Hematopoietic multipotent progenitor cell treated with erythropoietin and hydrocortisone succinate and interleukin-3 and kit ligand, for 4 days (in vitro differentiated cells): ENCODE data around the gene YPEL4.

Experiments
- DNase-seq: peaks from one replicate; pipeline ENCODE4 v3.0.0-alpha.2; 2015

The YPEL4 gene

GRCh38 chr11:57648801-57649735, 644 bp downstream of the YPEL4 start:
- DNase-seq, result peak; percentile 50

GRCh38 chr11:57647960-57648800, 1.5 kb downstream of the YPEL4 start:
- DNase-seq, result peak; percentile 98

- no peak for DNase-seq
Measured at GRCh38 chr11:57647372-57647771, 2.3 kb downstream of the YPEL4 start.

- DNase-seq, result peak; percentile 57
Measured at GRCh38 chr11:57646799-57647303, 2.9 kb downstream of the YPEL4 start.

- no peak for DNase-seq
Measured at GRCh38 chr11:57646194-57646798, 3.4 kb downstream of the YPEL4 start.

- DNase-seq, result peak; percentile 52
Measured at GRCh38 chr11:57645689-57646085, 4.0 kb downstream of the YPEL4 start.

GRCh38 chr11:57644748-57645688, 4.7 kb downstream of the YPEL4 start:
- peak; percentile 92 for DNase-seq

- peak; percentile 47 for DNase-seq
Measured at GRCh38 chr11:57643802-57644201, 5.9 kb downstream of the YPEL4 start.

- peak; percentile 89 for DNase-seq
Measured at GRCh38 chr11:57641011-57641807, 8.5 kb downstream of the YPEL4 start.

- DNase-seq, result no peak
Measured at GRCh38 chr11:57640068-57640800, 9.5 kb downstream of the YPEL4 start.

GRCh38 chr11:57639321-57640067, 10.2 kb downstream of the YPEL4 start:
- DNase-seq, result peak; percentile 79

- DNase-seq, result no peak
Measured at GRCh38 chr11:57638811-57639320, 10.8 kb downstream of the YPEL4 start.

- peak; percentile 86 for DNase-seq
Measured at GRCh38 chr11:57638005-57638781, 11.5 kb downstream of the YPEL4 start.

- no peak for DNase-seq
Measured at GRCh38 chr11:57637626-57638004, 12.1 kb downstream of the YPEL4 start.

GRCh38 chr11:57635246-57635645, 14.5 kb downstream of the YPEL4 start:
- DNase-seq, result no peak

GRCh38 chr11:57634311-57634710, 15.4 kb downstream of the YPEL4 start:
- DNase-seq, result no peak

GRCh38 chr11:57633394-57634070, 16.2 kb downstream of the YPEL4 start:
- DNase-seq, result no peak

GRCh38 chr11:57632116-57632515, 17.6 kb downstream of the YPEL4 start:
- DNase-seq, result no peak
